Endothelial cell (in vitro differentiated cells): ENCODE measurements around the gene CCDC47. TPM values are rescaled to one million over a fixed set of nuclear protein-coding genes. Genes with fewer than 3 reads are reported as not detected.

Experiments used
- DNase-seq: peaks from one replicate; pipeline ENCODE4 v3.0.0; 2021; ENCODE audit warnings: low spot score
- H3K27ac Mint-ChIP-seq: one replicate; pipeline ENCODE4 v1.8.0; 2021; ENCODE audit warnings: mixed read lengths, inconsistent platforms; ENCODE audit not compliant: unreplicated experiment
- H3K27me3 Mint-ChIP-seq: one replicate; pipeline ENCODE4 v1.8.0; 2021; ENCODE audit warnings: mild to moderate bottlenecking, moderate library complexity, mixed read lengths, inconsistent platforms; ENCODE audit not compliant: unreplicated experiment
- H3K36me3 Mint-ChIP-seq: one replicate; pipeline ENCODE4 v1.8.0; 2021; ENCODE audit warnings: mild to moderate bottlenecking, low read depth, mixed read lengths, inconsistent platforms; ENCODE audit not compliant: unreplicated experiment
- H3K4me1 Mint-ChIP-seq: one replicate; pipeline ENCODE4 v1.8.0; 2021; ENCODE audit warnings: mild to moderate bottlenecking, mixed read lengths, inconsistent platforms; ENCODE audit not compliant: unreplicated experiment
- H3K4me3 Mint-ChIP-seq: one replicate; pipeline ENCODE4 v1.8.0; 2021; ENCODE audit warnings: mild to moderate bottlenecking, mixed read lengths, inconsistent platforms; ENCODE audit not compliant: unreplicated experiment
- H3K9me3 Mint-ChIP-seq: one replicate; pipeline ENCODE4 v1.8.0; 2021; ENCODE audit warnings: mixed read lengths, inconsistent platforms; ENCODE audit not compliant: unreplicated experiment
- total RNA-seq: library from RNA; stranded (reverse); fragmentation: NEBNext Ultra II Directional; extraction: Animal tissue kit (Norgen Biotek cat#: 25700); gene quantifications from one replicate; pipeline ENCODE4 v1.2.1, GENCODE V29; 2021; ENCODE audit not compliant: unreplicated experiment
- TF ChIP-seq, protein P1 (sequence below): fragments of 200-600 bp; sonication (generic); IDR thresholded peaks from one replicate; pipeline ENCODE4 v1.5.0; 2021; ENCODE audit warnings: antibody characterized with exemption; ENCODE audit not compliant: unreplicated experiment

CCDC47 gene
- total RNA-seq, 1 donor from 2014 or later, result 58.0 TPM

DNA sequence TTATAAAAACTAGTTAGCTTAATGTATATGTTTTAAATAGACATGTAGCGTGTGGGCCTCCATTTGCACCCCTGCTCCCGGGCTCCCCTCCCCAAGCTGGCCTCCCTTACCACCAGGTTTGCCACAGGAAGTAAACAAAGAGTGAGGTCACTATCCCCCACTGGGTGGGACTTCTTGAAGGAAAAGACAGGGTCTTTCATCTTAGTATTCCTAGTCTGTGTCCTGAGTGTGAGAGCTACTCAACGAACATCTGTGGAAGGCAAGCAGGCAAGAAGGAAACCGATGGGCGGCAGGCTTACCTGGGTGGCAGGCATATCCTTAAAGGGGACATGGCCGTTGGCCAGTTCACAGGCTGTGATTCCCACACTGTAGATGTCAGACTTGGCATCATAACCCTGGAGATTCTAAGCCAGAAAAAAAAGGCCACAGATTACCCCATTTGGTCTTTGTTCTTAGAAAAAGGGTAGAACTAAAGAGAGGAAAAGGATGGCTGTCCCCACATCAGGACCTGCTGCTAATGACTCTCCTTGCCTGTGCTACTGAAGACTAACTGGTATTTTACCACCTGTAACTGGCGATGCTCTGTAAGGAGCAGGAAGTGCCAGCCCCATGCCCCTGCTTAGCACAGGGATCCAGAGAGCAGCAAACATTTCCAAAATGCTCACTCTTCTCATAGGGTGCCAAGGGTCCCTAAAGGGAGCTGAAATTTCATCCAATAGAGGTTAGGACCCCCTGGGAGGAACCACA, 66.9 kb downstream of the CCDC47 start:
- H3K4me3 Mint-ChIP-seq, result no peak overlapping the region
- TF ChIP-seq, protein P1, sequence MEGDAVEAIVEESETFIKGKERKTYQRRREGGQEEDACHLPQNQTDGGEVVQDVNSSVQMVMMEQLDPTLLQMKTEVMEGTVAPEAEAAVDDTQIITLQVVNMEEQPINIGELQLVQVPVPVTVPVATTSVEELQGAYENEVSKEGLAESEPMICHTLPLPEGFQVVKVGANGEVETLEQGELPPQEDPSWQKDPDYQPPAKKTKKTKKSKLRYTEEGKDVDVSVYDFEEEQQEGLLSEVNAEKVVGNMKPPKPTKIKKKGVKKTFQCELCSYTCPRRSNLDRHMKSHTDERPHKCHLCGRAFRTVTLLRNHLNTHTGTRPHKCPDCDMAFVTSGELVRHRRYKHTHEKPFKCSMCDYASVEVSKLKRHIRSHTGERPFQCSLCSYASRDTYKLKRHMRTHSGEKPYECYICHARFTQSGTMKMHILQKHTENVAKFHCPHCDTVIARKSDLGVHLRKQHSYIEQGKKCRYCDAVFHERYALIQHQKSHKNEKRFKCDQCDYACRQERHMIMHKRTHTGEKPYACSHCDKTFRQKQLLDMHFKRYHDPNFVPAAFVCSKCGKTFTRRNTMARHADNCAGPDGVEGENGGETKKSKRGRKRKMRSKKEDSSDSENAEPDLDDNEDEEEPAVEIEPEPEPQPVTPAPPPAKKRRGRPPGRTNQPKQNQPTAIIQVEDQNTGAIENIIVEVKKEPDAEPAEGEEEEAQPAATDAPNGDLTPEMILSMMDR, result no peak
- H3K36me3 Mint-ChIP-seq, result peaks cover 29% of the 10 kb centered on the region
- peaks cover 12% of the 10 kb centered on the region for H3K27me3 Mint-ChIP-seq
- H3K9me3 Mint-ChIP-seq, result no peaks in the 10 kb centered on the region
- peaks cover 22% of the 10 kb centered on the region for H3K4me1 Mint-ChIP-seq
- DNase-seq, result no peak
- peak overlapping the region; percentile 78 for H3K27ac Mint-ChIP-seq

GRCh38 chr17:63705657-63706056, 67.7 kb downstream of the CCDC47 start:
- TF ChIP-seq, protein P1, result no peak
- H3K27ac Mint-ChIP-seq, result peak overlapping the region; percentile 70
- DNase-seq, result no peak
- peaks cover 26% of the 10 kb centered on the region for H3K4me1 Mint-ChIP-seq
- peaks cover 14% of the 10 kb centered on the region for H3K27me3 Mint-ChIP-seq
- H3K4me3 Mint-ChIP-seq, result no peak overlapping the region
- peaks cover 32% of the 10 kb centered on the region for H3K36me3 Mint-ChIP-seq
- no peaks in the 10 kb centered on the region for H3K9me3 Mint-ChIP-seq

- peaks cover 32% of the 10 kb centered on the region for H3K36me3 Mint-ChIP-seq
- no peaks in the 10 kb centered on the region for H3K9me3 Mint-ChIP-seq
- H3K27ac Mint-ChIP-seq, result no peak overlapping the region
- peaks cover 14% of the 10 kb centered on the region for H3K27me3 Mint-ChIP-seq
- TF ChIP-seq, protein P1, result no peak
- no peak for DNase-seq
- no peak overlapping the region for H3K4me3 Mint-ChIP-seq
- peaks cover 26% of the 10 kb centered on the region for H3K4me1 Mint-ChIP-seq
Measured at GRCh38 chr17:63704836-63705235, 68.6 kb downstream of the CCDC47 start.

DNA sequence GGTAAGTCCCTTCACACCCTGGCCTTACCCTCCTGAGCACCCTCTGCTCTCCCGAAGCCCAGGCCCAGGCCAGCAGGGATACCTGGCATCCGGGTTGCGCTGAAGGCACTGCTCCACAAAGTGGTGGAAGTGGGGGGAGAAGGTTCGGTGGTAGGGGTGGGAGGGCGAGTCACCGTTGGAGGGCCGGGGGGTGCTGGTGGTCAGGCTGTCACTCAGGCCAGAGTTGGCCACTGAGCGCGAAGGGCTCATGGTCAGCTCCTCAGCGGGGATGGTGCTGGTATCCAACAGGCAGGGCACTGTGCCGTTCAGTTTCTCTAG, 69.2 kb downstream of the CCDC47 start:
- Mint-ChIP-seq H3K27ac (no peak overlapping the region), H3K4me3 (no peak overlapping the region)

More for the DNA sequence above, 69.2 kb downstream of the CCDC47 start:
- TF ChIP-seq, protein P1, result no peak
- no peaks in the 10 kb centered on the region for H3K9me3 Mint-ChIP-seq
- H3K4me1 Mint-ChIP-seq, result peaks cover 26% of the 10 kb centered on the region
- H3K27me3 Mint-ChIP-seq, result peaks cover 14% of the 10 kb centered on the region
- peaks cover 29% of the 10 kb centered on the region for H3K36me3 Mint-ChIP-seq
- no peak for DNase-seq
